ENCODE data around the gene KCNJ9.
A peak's percentile ranks its signal among the peaks of the same experiment; 100 is the strongest.

Gene KCNJ9

DNA sequence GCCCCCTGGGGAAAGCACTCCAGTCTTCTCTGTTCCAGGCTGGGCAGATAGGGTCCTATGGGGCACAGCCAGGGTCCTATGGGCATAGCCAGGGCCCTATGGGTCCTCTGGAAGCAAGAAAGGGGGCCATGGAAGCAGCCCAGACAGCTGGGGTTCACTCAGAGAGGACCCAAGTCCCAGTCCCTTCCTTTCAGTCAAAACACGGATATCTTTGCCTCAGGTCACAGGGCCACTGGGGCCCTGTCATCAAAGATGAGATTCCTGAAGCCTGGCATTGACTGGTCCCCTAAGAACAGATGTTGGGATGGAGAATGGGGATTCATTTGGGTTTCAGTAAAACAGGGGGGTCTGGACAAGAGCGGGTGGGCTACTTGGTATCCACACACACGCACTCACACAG is 8.5 kb downstream of the KCNJ9 start:
- DNase-seq = no peak

- DNase-seq = no peak
Measured at GRCh38 chr1:160090760-160091159, 9.4 kb downstream of the KCNJ9 start.

DNA sequence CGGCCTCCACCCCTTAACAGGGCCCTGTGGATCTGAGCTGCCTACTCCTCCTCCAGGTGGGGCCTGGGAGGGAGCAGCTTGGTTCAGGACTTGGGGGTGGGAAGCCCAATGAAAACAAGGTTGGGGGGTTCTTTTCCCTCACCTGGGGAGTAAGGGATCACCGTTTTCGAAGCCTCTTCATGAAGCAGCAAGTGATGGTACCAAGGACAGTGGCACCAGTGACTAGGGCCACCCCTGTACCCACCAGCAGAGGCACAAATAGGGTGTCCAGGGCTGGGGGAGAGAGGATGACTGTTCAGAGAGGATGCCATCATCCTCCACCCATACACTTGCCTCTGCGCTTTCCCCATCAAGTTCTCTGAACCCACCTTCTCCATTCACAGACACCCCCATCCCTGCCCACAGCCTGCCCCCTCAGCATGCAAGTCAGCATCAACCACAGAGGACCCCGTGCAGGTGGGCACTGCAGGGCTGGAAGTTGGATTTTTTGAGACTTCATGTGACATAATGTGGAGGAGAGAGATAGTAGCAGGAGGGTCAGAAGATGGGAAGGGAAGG is 10.4 kb downstream of the KCNJ9 start:
- no peak for DNase-seq

- DNase-seq = no peak
Measured at GRCh38 chr1:160092366-160093068, 11.2 kb downstream of the KCNJ9 start.

- DNase-seq = no peak
Measured at GRCh38 chr1:160093069-160093395, 11.7 kb downstream of the KCNJ9 start.

DNA sequence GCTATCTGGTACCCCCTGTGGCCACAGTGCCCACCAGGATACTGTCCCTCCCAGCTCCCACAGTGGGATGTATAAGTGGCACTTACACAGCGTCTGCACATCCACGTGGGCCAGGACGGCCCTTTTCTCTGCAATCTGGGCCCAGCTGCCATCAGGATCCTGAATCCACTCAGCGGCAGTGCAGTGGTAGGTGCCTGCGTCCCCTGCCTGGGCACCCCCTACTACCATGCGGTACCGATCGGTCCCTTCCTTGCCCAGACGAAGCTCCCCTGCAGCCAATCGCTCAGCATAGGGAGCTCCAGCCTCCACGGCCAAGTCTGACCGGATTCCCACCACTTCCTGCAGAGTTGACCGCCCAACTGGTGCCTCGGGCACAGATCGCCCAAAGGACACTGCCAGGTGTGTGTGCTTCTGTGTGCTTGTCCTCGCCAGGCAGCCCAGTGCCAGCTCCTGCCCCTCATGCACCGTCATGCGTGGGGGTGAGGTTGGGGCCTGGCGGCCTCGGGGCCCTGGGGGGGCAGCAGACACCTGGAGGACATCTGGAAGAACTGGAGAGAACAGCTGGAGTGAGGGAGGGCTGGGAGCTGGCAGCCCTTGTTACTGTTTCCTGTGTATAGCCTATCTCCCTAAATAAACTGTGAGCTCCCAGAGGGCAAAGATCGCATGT is 12.4 kb downstream of the KCNJ9 start:
- no peak for DNase-seq

- DNase-seq = no peak
Measured at GRCh38 chr1:160094291-160094625, 12.9 kb downstream of the KCNJ9 start.

DNA sequence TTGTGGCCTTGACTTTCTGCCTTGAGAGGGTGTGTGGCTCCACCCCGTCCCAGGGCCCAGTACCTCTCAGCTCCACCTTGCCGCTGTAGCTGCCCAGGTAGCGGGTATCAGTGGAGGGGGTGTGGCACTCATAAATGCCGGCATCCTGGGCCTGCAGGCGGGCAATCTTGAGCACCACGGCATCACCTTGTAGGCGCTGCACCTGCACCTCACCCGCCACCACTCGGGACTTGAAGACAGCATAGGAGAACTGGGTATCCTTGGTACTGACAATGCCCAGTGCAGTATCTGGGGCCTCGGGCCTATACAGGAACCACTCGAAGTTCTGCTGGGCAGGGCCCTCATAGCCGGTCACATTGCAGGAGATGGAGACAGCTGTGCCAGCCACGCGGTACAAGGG is 13.5 kb downstream of the KCNJ9 start:
- DNase-seq = no peak

DNA sequence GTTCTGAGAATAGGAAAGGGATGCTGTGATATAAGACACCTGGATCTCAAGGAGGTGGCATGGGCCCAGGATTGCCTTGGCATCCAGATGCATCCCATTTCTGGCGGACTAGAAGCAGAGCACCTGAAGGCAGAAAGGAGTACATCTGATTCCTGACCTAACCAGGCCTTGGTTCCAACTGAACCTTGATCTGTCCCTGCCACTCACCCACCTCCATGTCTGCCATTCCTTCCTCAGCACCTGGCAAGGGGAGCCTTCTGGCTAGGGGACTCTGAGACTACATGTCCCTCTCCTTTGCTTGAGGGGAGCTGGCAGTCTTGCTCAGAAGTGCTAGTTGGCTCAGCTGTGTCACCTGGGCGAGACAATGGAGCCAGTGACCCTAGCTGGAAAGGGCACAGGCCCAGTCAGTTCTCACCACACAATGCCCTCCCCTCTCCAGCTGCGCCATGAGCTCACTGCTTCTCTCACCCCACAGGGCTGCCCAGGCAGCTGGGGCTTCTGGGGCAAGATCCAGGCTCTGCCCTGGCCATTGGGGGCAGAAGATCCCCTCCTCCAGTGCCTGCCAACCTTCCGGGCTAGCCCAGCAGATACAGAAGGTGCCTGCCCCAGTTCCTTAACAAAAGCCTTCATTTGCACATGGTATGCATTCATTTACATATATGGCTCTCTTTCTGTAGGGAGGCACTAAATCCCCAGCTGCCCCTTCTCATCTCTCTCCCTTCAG is 14.2 kb downstream of the KCNJ9 start:
- DNase-seq = no peak

DNA sequence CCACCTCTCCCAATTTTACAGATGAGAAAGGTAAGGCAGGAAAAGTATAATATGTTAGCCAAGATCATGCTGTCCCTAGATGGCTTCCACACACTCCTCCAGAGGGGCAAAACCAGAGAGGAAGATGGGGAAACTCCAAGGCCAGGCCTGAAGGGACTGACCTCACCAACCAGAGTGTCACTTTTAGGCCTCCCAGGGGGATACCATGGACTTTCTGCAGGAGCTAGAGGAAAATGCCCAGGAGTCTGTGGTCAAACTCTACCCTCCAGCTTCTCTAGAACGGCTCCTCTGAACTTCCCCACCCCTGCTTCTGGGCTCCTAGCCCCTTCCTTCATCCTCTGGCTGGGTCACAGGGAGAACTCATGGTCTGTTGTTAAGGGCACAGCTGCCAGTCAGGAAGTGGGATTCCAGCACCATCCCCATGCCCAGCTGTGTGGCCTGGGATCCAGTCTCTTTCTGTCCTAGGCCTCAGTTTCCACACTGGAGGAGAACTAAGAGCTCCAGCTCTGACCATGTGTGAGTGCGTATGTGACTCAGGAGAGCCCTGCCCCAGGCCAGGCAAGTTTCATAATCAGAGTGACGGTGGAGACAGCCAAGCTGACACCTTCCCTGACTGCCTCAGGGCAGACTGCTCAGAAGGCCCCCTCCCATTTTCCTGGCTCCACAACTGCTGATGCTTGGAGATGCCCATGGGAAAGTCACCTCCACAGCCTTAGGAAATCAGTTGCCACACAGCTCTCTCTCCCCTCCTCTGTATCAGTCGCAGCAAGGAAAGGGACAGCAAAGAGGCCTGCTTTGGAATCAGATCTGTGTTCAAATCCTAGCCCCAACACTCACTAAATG is 15.2 kb downstream of the KCNJ9 start:
- DNase-seq = no peak

- DNase-seq = no peak
Measured at GRCh38 chr1:160097151-160097910, 16.0 kb downstream of the KCNJ9 start.

- DNase-seq = peak in 1 of 2 experiments; percentile 78
Measured at GRCh38 chr1:160097911-160098851, 16.8 kb downstream of the KCNJ9 start, which contains the start of gene IGSF8. Gene IGSF8 (minus strand): TSS chr1:160098619. CDS start chr1:160098472, 147 bp downstream.

- peak; percentile 88 to 98 for DNase-seq
Measured at GRCh38 chr1:160098852-160099561, 17.7 kb downstream of the KCNJ9 start.

DNA sequence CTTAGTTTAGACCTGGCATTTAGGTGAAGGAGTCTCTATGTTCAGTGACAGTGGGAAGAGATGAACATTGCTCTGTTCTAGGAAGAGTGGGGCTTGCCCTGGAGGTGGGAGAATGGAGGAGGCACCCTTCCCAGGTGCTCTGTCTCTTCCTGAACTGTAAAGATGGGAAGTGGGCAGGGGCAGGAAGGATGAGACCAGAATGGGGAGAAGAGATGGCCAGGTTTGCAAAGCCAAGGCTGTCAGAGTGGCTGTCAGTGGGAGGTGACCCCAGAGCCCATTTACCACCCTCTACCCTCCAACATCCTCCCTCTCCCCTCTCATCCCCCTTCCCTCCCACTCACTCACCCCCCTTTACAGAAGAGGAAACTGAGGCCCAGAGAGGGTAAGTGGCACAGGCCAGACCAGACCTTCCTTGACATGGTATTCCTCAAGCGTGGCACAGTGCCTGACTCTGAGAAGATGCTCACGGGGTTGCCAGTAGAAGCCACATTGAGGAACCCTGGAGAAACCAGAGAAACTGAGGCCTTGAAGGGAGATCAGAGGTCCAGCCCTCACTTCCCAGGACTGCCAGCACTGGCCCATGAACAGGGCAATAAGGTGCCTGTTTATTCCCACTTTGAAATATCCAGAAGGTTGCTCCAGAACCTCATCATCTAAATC is 18.5 kb downstream of the KCNJ9 start:
- DNase-seq = no peak

DNA sequence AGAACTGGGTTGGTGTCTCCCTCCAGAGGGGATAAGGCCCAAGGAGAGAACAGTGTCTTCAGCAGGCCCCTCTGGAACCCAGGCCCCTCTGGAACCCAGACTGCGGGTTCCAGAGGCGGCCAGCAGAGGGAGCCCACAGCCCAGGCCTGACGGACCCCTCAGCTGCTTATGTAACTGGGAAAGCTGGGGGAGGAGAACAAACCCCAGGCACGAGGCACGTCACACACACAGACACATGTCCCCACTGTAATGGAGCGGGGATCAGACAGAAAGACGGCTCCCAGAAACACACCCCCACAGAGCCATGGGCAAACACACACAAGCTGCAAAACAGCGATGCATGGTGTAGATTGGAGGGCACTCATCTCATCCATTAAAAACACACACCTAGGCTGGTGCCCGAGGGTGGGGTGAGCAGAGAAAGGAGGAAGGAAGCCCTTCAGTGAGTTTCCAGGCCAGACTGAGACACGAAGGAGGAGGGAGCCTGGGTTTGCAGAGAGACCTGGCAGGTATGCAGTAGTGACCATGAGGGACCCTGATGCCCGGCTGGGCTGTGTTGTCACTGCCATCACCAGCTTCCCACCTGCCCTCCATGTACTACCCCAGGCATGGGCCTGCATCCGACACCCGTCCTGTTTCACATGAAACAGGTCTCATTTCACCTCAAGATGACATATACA is 19.8 kb downstream of the KCNJ9 start:
- peak; percentile 78 to 89 for DNase-seq

DNA sequence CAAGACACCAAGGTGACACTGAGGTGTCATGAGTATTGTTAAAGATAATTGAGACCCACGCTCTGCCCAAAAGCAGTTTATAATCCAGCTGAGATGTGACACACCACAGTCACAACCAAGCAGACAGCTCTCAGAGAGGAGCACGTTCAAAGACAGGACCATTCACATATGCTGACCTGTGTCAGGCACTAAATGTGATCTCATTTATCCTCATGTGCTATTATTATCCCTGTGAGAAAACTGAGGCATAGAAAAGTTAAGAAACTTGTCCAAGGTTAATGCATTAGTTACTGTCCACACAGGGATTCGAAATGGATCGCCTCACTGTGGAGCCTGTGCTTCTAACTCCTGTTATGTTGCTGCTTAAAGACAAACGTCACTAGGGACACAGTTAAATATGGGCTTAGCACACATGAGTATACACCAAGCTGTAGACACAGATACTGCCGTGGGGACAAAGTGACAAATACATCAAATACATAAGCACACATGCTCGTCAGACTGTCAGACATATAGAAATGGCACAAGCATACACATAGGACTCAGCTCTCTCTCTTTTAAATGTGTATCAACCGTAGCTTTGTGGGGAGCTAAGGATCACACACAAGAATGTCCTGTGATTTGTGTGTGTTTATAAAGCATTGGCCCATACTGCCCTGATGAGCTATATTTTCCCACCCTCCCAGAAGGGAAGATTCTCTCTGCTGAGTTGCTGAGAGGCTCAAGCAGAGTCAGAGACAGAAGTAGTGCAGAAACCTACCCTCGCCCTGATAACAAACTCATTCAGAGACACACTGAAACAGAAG is 20.6 kb downstream of the KCNJ9 start:
- no peak for DNase-seq

GRCh38 chr1:160103658-160104408 is 22.5 kb downstream of the KCNJ9 start:
- no peak for DNase-seq
